GM19324 (cell line): Measurements from ENCODE around the gene MFAP3L.

Experiments
- ATAC-seq: cut with Tn5 transposase; IDR thresholded peaks from one replicate; pipeline ENCODE4 v1.9.1; 2021; ENCODE audit warnings: mild to moderate bottlenecking, moderate library complexity; ENCODE audit not compliant: unreplicated experiment, low FRiP score

The MFAP3L gene

DNA sequence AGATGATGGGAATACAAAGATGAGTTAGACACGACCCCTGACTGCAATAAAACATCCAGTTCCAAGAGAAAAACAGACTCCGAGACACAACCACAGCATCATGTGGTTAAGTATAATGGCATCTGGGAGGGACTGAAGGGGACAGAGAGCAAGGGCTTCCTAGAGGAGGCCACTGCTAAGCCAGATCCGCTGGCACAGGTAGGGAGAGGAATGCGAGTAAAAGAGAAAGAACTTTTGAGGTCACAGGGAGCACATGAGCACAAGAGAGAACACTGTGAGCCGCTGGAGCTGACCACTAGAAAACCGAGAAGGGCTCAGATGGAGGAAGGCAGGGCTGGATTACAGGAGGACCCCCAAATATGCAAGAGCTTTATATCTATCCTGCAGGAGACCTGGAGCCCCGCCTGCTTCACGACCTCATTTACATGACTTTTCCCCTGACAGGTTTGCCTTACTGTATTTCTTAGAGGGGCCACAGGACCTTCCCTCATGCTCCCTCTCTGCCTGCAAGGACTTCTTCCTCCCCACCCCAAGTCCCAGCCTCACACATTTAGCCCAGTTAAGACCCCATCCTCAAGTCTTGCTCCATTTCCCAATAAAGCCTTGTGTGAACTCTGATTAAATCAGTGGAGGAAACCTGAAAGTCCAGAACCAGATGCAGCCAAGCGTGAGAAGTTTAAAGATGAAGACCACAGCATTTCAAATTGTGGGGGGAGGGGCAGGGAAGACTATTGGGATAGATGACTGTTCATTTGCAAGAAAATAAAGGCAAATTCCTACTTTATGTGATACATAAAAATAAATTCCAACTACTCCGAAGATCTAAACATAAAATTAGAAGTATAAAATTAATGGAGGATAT, 29.6 kb downstream of the MFAP3L start:
- ATAC-seq = no peak

DNA sequence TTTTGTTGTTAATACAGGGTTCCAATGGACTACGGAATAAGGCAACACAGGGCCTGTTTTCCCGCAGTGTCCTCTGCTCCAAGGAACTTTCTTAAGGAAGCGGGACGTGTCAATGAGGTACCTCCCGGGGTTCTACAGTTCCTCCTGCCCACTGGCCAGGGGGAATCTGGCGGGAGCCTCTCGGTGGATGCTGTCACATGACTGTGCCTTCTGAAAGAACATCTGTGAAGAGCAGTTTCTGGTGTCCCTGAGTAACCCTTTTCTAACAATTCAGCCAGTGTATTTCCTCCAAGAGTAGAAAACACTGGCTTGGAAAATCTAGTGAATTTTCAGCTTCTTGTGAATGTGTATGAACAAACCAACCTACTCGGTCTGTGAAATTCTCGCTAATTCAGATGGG, 32.7 kb downstream of the MFAP3L start:
- no peak for ATAC-seq

DNA sequence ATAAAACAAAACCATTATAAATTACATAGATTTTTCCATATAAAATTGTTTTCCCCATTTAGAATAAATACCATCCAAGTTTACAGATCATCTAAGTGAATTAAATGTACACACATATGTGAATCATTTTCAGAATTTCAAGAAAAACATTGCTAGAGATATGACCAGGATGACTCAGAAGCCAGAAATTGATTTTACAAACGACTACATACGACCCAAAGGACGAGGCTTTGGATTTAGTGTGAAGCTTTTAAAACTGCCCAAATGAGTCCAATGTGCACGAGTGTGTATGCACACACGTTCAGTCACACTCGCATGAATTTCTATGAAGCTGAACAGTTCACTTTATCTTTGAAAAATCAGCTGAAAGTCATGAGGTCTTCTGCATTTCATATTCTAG, 37.9 kb downstream of the MFAP3L start:
- ATAC-seq = no peak

DNA sequence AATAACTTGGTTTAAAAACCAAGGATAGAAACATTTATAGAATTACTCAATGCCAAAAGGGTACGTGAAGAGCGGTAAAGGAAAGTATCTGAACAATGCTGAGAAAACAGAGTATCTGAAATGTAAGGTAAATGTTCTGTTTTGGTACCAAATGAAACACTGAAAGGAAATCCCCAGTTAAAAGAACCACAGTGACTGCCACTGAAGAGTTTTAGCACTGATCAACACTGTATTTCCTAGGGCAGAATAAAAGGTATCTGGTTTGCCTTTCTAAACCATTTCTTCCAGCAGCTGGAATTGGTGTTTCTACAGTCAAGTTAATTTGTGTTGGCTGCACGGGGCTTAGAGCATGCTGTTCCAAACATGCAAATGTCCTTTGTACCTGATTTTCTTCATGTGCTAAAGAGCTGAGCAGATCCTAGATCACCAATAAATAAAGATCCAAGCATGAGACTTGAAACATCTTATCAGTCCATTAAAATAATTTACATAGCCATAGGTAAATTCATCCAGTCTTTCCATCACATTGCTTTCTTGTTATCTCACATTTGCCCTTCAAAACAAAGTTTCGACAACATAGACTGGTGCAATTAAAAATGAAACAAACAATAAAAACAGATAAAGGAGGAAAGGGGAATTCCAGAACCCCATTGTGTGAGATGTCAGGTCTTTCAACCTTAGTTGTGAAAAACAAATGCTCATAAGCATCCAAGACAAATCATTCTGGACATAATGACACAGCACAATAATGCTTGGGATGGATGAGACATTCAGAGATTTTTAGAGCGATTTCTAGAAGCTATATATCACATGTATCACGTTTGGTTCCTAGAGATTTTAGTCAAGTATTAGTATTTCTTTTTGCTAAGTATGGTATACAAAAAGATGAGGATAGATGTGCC, 38.6 kb downstream of the MFAP3L start:
- no peak for ATAC-seq

DNA sequence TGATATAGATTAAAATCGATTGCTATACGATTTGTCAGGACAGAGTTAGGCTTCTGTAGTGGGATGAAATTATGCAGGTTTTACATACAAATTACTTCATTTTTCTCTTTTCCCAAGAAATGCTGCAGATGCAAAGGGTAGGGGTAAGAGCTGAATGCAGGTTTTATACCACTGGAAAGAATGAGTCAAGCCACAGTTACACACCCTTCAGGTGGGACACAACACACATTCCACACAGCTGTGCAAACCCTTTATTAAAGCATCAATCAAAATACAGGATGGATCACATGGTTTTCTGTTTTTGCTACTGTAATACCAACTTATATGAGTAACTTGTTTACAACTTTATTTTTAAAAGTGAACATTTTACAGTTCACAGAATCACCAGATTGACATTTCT, 39.8 kb downstream of the MFAP3L start:
- no peak for ATAC-seq

DNA sequence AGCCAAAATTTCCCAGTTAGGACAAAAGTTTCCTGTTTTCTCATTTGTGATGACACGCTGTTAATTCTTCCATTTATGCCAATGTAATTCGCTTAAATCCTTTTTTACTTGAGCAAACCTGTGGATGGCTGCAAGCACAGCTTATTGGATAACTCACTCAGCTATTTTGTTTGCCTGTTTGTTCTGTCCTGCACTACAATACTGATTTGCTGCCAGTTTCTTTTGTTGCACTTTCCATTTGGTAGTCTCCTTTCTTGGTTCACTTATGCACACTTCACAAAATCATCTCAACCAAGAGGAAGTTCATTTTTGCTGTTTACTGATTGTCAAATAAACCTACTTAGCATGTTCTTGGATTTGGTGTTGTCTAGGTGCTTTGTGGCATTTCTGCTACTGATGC, 40.3 kb downstream of the MFAP3L start:
- ATAC-seq = no peak

DNA sequence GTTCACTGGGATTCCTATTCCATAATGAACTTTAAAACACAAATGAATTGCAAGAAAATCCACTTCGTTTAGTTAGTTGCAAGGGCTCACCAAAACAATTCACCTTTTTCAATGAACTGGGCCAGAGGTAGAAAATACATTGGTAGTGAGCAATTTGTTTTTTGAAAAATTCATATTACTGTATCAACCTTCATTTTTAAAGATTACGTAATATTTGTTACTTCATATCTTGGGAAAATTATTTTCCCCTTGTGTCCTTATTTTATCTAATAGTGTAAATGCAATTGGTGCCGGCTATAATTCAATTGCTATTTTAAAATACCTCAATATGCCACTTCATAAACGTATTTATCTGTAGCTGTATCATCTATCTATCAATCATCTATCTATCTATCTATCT, 41.5 kb downstream of the MFAP3L start:
- no peak for ATAC-seq

DNA sequence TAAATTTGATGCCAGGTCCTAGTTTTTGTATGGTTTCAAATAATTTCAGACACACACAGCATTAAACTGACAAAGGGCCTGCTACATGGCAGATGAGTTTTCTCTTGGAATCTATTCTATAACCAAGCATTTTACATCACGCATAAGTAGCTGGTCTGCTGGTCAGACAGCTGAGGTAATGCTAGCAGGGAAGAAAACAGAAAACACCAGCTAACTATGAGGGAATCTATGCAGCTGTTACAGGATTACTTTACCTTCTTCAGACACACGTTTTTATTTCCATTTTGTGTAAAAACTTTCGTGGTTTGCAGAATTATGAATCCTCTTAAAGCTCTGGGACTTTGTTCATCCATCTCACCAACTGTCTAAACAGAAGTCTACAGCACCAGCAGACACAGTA, 42.0 kb downstream of the MFAP3L start:
- no peak for ATAC-seq

DNA sequence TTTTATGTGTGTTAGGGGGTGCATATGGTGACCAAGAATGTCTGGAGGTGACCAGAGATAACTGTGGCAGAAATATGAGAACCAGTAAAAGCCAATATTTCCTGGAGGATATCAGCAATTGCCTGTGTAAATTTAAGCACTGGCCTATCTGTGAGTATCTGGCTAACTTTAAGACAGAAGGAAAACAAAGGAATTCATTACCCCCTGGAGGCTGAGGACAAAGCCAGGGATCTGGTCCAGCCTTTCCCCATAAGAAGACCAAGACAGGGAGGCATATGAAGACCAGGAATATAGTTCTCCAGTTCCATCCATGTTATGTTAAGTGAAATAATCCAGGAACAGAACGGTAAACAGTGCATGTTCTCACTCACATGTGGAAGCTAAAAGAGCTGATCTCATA, 49.2 kb downstream of the MFAP3L start:
- no peak for ATAC-seq

DNA sequence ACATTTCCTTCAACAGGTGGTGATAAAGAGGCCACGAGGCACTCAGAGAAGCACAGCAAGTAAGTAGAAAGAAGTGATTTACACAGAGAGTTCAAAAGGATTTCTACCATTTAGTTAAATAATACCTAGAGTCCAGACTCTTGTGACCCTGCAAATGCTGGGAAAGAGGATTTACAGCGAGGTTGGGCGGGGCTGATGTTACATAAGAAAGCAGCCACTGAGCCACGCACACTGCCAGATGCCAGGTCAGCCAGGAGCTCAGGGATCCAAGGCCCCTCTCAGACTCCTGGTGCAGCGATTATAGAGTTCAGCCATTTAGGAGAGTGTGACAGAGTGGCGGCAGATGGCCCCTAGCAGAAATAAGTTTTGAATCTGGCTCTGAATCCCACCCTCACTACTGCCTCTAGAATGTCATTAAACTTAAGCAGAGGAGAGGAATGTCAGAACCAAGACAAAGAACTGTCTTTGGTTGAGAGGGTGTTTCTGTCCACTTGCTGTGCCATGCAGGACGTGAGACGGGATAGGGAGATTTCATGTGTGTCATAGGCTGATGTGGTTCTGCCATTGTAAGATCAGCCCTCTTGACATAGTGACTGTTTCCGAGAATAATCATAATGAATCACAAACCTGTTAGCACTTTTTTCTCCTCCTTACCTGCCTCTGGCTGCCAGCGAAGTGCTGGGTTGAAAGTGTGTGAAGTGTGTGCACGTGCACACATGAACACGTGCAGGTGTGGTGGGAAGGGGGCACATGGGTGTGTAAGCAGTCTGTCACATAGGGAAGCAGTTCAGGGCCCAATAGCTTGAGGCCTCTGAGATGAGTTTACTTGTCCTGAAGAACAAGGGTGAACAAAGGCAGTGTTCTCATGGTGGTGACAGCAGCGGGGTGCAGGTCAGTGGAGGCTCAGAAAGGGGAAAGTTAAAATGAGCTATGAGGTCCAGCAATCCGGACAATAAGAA, 50.1 kb downstream of the MFAP3L start:
- no peak for ATAC-seq

DNA sequence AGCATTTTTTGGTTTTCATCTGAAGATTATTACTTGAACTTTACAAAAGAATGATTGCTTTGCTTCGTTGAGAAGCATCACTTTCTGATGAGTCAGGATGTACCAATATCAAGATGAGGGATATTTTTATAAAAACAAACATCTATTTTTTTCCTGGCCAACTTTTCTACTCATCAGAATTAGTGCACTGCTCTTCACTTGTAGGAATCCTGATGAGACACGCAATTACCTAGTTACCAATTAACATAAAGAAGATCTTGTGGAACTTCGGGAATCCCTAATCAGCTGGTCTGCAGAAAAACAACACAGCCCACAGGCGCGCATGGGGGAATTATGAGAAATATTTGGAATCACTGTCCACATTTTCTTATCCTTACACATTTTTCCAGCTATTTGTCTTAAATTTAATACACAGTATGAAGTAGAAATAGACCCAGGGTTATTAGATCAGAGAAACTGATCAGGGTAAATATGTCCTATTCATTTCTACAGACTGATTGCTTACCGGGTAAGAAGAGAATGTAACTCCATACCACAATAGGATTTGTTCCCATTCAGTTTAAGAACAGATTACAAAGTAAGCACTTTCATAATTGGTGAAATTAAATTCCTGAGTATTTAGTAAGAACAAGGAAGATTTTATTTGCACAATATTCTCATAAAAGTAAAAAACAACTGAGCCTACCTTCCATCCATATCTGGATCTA, 50.9 kb downstream of the MFAP3L start:
- no peak for ATAC-seq

DNA sequence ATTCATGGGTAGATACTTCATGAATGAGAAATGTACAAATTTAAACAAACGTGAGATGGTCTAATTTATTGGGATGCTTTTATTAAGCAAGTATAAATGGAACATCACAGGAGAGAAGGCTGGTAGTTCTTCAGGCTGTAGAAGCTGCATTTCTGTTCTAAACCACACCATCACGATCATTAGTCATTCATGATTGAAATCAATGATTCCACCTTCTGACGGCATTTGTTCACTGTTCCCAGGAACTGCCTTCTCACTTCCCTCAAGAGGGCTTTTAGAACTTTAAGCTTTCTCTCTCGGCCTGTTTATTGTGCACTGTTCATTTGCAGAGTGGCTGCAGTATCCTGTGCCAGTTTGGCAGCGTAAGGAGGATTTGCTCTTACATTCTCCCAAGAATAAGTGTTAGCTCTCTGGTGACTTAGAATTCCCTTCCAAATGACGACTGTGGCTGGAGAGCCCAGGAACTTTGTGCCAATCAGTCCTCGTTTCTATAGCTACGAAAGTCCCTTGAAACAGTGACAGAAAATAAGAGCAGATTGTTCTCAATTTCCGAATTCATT, 54.7 kb downstream of the MFAP3L start:
- ATAC-seq = no peak

DNA sequence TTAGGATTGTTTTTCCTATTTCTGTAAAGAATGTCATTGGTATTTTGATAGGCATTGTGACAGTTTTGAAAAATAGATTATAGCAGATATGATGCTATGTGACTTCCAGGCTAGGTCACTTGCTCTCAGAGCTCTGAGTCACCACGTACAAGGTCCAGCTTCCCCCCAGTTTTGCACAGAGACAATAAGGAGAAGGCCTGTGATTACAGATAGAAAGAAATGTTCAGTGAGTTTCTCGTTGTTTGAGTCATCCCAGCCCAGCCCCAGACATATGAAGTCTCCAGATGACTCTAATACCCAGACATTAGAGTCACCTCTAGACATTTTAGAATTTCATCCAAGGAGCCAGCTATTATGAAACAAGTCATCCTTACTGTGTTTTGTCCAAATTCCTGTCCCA, 57.2 kb downstream of the MFAP3L start:
- ATAC-seq = no peak

DNA sequence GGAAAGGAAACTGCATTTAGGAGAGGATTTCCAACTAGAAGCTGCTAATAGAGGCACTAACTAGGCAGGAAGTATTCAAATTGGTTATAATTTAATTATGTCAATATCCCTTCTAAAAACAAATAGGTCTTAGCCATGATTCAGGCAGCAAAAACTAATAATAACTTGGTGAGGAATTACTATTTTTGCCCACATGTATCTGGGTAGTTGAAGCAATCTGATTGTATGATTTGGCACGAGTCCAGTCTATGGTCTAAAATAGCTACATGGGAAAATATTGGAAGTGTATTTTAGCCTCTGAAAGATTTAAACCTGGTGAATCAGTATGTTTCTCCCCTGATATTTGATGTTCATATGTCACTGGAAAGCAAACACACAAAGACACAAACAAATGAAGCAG, 62.2 kb downstream of the MFAP3L start:
- ATAC-seq = no peak

DNA sequence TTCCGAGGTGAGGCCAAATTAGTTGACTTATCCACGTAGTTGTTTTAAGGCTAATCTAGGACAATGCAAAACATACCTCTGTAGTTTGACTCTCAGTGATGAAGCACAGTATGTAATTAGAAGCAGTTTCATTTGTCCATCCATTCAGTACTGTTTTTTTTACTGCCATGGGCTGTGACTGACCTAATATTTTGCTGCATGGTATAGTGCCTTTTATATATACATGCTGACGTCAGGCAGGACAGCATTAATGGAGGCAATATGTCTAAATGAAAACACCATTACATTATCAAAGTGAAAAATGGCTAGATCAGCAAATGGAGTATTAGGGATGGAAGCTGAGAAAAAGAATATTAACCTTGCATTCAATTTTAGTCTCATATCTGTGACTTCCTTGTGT, 66.9 kb downstream of the MFAP3L start:
- no peak for ATAC-seq

DNA sequence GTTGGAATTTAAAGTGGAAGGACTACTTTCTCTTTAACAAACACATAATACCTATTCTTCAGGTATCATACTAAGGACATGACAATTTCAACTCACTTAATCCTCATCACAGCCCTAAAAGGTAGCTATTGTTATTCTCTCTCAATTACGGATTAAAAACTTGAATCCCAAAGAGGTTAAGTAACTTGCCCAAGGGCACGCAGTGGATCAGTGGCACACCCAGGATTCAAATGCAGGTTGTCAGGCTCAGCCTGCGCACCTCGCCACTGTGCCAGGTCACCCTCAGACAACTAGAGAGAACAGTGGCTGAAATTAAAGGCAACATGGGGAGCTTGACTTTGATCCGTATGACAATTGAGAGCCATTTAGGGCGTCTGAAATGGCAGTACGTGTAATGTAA, 67.6 kb downstream of the MFAP3L start:
- no peak for ATAC-seq

DNA sequence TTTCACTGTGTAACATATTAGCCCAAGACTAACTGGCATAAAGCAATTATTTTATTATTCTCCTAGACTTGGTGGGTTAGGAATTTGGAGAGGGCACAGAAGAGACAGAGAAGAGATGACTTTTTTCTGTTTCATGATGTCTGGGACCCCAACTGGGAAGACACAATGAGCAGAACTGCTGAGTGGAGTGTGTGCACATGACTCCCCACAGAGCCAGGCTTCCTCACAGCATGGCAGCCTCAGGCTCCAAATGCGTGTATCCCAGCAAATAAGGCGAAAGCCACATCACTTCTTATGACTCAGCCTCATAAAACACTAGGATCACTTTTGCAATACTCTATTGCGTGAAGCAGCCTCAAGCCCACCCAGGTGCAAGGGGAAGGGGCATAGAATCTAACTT, 68.4 kb downstream of the MFAP3L start:
- ATAC-seq = no peak

DNA sequence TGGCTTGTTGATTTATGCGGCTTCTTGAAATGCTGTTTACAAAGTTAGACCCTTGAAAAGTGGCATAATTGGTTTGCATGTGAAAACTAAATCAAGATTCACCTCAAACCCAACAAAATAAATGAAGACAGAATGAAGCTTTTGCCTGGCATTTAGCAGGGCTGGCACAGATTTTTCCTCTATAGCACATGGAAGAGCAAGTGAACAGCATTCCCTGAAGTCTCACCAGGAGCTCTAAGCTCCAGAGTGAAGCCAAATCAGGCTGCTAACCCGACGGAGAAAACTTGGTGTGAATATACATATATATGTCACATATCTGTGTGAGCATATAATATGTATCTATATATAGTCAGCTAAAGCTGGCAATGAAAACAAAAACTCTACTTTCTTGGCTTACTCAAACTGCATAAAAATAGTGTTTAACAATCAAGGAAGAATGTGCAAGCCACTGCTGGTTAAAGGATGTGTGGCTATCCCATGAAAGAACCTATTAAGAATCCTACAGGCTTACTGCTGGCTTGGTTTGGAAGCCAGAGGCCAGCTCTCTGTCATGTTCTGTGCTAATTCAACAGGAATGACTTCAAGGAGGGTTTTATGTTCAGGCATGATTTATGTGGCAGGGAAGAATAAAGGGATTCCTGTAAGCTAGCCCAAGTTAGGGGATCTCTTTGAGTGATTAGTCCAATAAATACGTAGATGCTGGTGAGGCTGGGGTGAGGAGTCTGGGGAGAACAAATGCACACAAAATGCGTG, 69.9 kb downstream of the MFAP3L start:
- no peak for ATAC-seq

DNA sequence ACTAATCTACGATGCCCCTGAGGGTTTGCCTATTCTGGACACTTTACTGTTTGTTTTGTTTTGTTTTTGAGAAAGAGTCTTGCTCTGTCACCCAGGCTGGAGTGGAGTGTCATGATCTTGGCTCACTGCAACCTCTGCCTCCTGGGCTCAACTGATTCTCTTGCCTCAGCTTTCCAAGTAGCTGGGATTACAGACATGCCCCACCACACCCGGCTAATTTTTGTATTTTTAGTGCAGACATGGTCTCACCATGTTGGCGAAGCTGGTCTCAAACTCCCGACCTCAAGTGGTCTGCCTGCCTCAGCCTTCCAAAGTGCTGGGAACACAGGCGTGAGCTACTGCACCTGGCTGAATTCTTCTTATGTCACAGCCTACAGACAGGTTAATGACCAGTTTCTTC, 70.7 kb downstream of the MFAP3L start:
- no peak for ATAC-seq
